Chondrocyte (in vitro differentiated cells): ENCODE results near the gene LBHD2. TPM values are rescaled to one million over a fixed set of nuclear protein-coding genes. Genes with fewer than 3 reads are reported as not detected.
"Not testable (repeated sequence)": the region's sequence is repeated elsewhere in the genome, so short reads cannot be mapped to it uniquely, and the experiment has no call there.

Experiments used
- DNase-seq: peaks from one replicate; pipeline ENCODE4 v3.0.0; 2021; ENCODE audit warnings: mixed read lengths, low spot score
- H3K27ac Mint-ChIP-seq: one replicate; pipeline ENCODE4 v1.8.0; 2021; ENCODE audit warnings: mild to moderate bottlenecking, moderate library complexity, mixed read lengths; ENCODE audit not compliant: unreplicated experiment
- H3K27me3 Mint-ChIP-seq: 2 replicates; pipeline ENCODE4 v1.8.0; 2021; ENCODE audit warnings: low read depth, mixed read lengths
- H3K36me3 Mint-ChIP-seq: 2 replicates; pipeline ENCODE4 v1.8.0; 2021; ENCODE audit warnings: low read depth, mixed read lengths
- H3K4me1 Mint-ChIP-seq: 2 replicates; pipeline ENCODE4 v1.8.0; 2021; ENCODE audit warnings: low read depth, mild to moderate bottlenecking, mixed read lengths
- H3K4me3 Mint-ChIP-seq: one replicate; pipeline ENCODE4 v1.8.0; 2021; ENCODE audit warnings: mild to moderate bottlenecking, moderate library complexity, mixed read lengths; ENCODE audit not compliant: unreplicated experiment
- H3K9me3 Mint-ChIP-seq: 2 replicates; pipeline ENCODE4 v1.8.0; 2021; ENCODE audit warnings: low read depth, mixed read lengths
- CTCF ChIP-seq: fragments of 200-600 bp; sonication (generic); IDR thresholded peaks from 2 replicates; pipeline ENCODE4 v1.5.0; 2021; ENCODE audit warnings: antibody characterized with exemption, mild to moderate bottlenecking, moderate library complexity
- total RNA-seq: library from RNA; stranded (reverse); gene quantifications from 3 replicates; pipeline ENCODE4 v1.2.1, GENCODE V29; 2021

The LBHD2 gene
- total RNA-seq, 1 donor from 2014 or later: not detected

- no peak overlapping the region for H3K4me3 Mint-ChIP-seq
- TF ChIP-seq CTCF: no peak
- no peak overlapping the region for H3K27ac Mint-ChIP-seq
- DNase-seq: no peak
- peaks cover 19% of the 10 kb centered on the region for H3K4me1 Mint-ChIP-seq
- no peaks in the 10 kb centered on the region for H3K36me3 Mint-ChIP-seq
- no peaks in the 10 kb centered on the region for H3K27me3 Mint-ChIP-seq
- H3K9me3 Mint-ChIP-seq: no peaks in the 10 kb centered on the region
Measured at GRCh38 chr14:103112400-103113243, 28.6 kb downstream of the LBHD2 start.

- TF ChIP-seq CTCF: no peak
Measured at GRCh38 chr14:103113303-103113702, 29.3 kb downstream of the LBHD2 start.

GRCh38 chr14:103113774-103114173 lies 29.8 kb downstream of the LBHD2 start:
- no peak for DNase-seq
- H3K4me1 Mint-ChIP-seq: peaks cover 21% of the 10 kb centered on the region
- H3K27ac Mint-ChIP-seq: no peak overlapping the region
- H3K36me3 Mint-ChIP-seq: no peaks in the 10 kb centered on the region
- TF ChIP-seq CTCF: no peak
- no peaks in the 10 kb centered on the region for H3K9me3 Mint-ChIP-seq
- H3K27me3 Mint-ChIP-seq: no peaks in the 10 kb centered on the region
- no peak overlapping the region for H3K4me3 Mint-ChIP-seq

More at GRCh38 chr14:103113303-103113702, 29.3 kb downstream of the LBHD2 start:
- H3K27me3 Mint-ChIP-seq: no peaks in the 10 kb centered on the region
- H3K4me3 Mint-ChIP-seq: no peak overlapping the region
- H3K9me3 Mint-ChIP-seq: no peaks in the 10 kb centered on the region
- no peaks in the 10 kb centered on the region for H3K36me3 Mint-ChIP-seq
- H3K4me1 Mint-ChIP-seq: peaks cover 22% of the 10 kb centered on the region
- no peak overlapping the region for H3K27ac Mint-ChIP-seq
- no peak for DNase-seq

- H3K4me1 Mint-ChIP-seq: peaks cover 12% of the 10 kb centered on the region
- H3K9me3 Mint-ChIP-seq, H3K27ac Mint-ChIP-seq, H3K27me3 Mint-ChIP-seq, H3K4me3 Mint-ChIP-seq, DNase-seq, H3K36me3 Mint-ChIP-seq: not testable (repeated sequence)
Measured at GRCh38 chr14:103115086-103115679, 31.2 kb downstream of the LBHD2 start.

GRCh38 chr14:103115845-103116572 lies 32.0 kb downstream of the LBHD2 start:
- Mint-ChIP-seq H3K9me3 (no peaks in the 10 kb centered on the region), H3K4me1 (peaks cover 7% of the 10 kb centered on the region), H3K4me3 (no peak overlapping the region), H3K27ac (no peak overlapping the region), H3K36me3 (no peaks in the 10 kb centered on the region), H3K27me3 (no peaks in the 10 kb centered on the region)
- no peak for DNase-seq
- TF ChIP-seq CTCF: no peak
